GM19455 (cell line): ENCODE results near the gene FHIT.

Experiments
- ATAC-seq: cut with Tn5 transposase; IDR thresholded peaks from one replicate; pipeline ENCODE4 v1.9.1; 2021; ENCODE audit not compliant: unreplicated experiment

The FHIT gene

GRCh38 chr3:59982510-59982909, 1268.7 kb downstream of the FHIT start:
- ATAC-seq = no peak

GRCh38 chr3:59981377-59981776, 1269.9 kb downstream of the FHIT start:
- ATAC-seq = no peak

- no peak for ATAC-seq
These were observed 1270.7 kb downstream of the FHIT start for GRCh38 chr3:59980576-59980975.

- ATAC-seq = no peak
These were observed 1271.7 kb downstream of the FHIT start for GRCh38 chr3:59979542-59979941.

GRCh38 chr3:59978979-59979378, 1272.3 kb downstream of the FHIT start:
- no peak for ATAC-seq

GRCh38 chr3:59970796-59971195, 1280.5 kb downstream of the FHIT start:
- no peak for ATAC-seq

- ATAC-seq = no peak
These were observed 1280.9 kb downstream of the FHIT start for GRCh38 chr3:59970376-59970775.

GRCh38 chr3:59968513-59969045, 1282.7 kb downstream of the FHIT start:
- ATAC-seq = no peak

GRCh38 chr3:59963676-59964075, 1287.6 kb downstream of the FHIT start:
- no peak for ATAC-seq

GRCh38 chr3:59957150-59957549, 1294.1 kb downstream of the FHIT start:
- ATAC-seq = no peak

- ATAC-seq = no peak
These were observed 1298.1 kb downstream of the FHIT start for GRCh38 chr3:59953104-59953503.

GRCh38 chr3:59949311-59949710, 1301.9 kb downstream of the FHIT start:
- ATAC-seq = no peak

- no peak for ATAC-seq
These were observed 1304.9 kb downstream of the FHIT start for GRCh38 chr3:59946401-59946800.

GRCh38 chr3:59940718-59941117, 1310.5 kb downstream of the FHIT start:
- no peak for ATAC-seq

- no peak for ATAC-seq
These were observed 1311.3 kb downstream of the FHIT start for GRCh38 chr3:59939826-59940426.

GRCh38 chr3:59938828-59939227, 1312.4 kb downstream of the FHIT start:
- ATAC-seq = no peak

- no peak for ATAC-seq
These were observed 1314.1 kb downstream of the FHIT start for GRCh38 chr3:59937201-59937600.

- ATAC-seq = no peak
These were observed 1314.8 kb downstream of the FHIT start for GRCh38 chr3:59936472-59936871.

- peak; percentile 97 for ATAC-seq
These were observed 1316.2 kb downstream of the FHIT start for GRCh38 chr3:59935025-59935424.

- peak; percentile 13 for ATAC-seq
These were observed 1316.7 kb downstream of the FHIT start for GRCh38 chr3:59934560-59934959.

GRCh38 chr3:59930170-59930569, 1321.1 kb downstream of the FHIT start:
- ATAC-seq = no peak

GRCh38 chr3:59927056-59927455, 1324.2 kb downstream of the FHIT start:
- ATAC-seq = no peak

- no peak for ATAC-seq
These were observed 1325.3 kb downstream of the FHIT start for GRCh38 chr3:59925946-59926345.
